ENCODE results near the gene NRIP1. TPM values are rescaled to one million over a fixed set of nuclear protein-coding genes. Genes with fewer than 3 reads are reported as not detected.

The NRIP1 gene
- polyA plus RNA-seq, 1 donor from 2014 or later, result 48.4 TPM

DNA sequence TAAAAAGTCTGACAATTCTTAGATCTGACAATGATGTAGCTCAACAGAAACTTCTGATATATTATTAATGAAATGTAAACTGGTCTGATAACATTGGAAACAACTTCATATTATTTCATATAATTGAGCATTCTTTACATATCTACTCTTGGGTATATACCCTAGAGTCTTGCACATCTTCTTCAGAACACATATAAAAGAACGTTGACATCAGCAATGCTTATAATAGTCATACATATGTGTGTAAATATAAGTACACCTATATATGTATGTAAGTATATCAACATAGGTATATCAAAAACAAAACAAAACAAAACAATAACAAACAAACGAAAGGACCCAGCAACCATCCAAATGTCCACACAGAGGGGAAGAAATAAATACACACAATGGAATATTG, 38.4 kb downstream of the NRIP1 start:
- H3K27ac ChIP-seq (ENCODE audit: low read length), result no peak overlapping the region
- TF ChIP-seq, protein P1, sequence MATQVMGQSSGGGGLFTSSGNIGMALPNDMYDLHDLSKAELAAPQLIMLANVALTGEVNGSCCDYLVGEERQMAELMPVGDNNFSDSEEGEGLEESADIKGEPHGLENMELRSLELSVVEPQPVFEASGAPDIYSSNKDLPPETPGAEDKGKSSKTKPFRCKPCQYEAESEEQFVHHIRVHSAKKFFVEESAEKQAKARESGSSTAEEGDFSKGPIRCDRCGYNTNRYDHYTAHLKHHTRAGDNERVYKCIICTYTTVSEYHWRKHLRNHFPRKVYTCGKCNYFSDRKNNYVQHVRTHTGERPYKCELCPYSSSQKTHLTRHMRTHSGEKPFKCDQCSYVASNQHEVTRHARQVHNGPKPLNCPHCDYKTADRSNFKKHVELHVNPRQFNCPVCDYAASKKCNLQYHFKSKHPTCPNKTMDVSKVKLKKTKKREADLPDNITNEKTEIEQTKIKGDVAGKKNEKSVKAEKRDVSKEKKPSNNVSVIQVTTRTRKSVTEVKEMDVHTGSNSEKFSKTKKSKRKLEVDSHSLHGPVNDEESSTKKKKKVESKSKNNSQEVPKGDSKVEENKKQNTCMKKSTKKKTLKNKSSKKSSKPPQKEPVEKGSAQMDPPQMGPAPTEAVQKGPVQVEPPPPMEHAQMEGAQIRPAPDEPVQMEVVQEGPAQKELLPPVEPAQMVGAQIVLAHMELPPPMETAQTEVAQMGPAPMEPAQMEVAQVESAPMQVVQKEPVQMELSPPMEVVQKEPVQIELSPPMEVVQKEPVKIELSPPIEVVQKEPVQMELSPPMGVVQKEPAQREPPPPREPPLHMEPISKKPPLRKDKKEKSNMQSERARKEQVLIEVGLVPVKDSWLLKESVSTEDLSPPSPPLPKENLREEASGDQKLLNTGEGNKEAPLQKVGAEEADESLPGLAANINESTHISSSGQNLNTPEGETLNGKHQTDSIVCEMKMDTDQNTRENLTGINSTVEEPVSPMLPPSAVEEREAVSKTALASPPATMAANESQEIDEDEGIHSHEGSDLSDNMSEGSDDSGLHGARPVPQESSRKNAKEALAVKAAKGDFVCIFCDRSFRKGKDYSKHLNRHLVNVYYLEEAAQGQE (IDR thresholded peaks at IDR 0.05; ENCODE audit: borderline replicate concordance), result no peak
- TF ChIP-seq EZH2 (IDR thresholded peaks at IDR 0.05; ENCODE audit: borderline replicate concordance, insufficient read depth, low read length, poor library complexity, severe bottlenecking) (no peak), POLR2AphosphoS5 (IDR thresholded peaks at IDR 0.05) (no peak), MXI1 (conservative IDR thresholded peaks at IDR 0.05; ENCODE audit: poor library complexity, severe bottlenecking) (no peak), EP300 (conservative IDR thresholded peaks at IDR 0.05; ENCODE audit: poor library complexity, severe bottlenecking) (no peak)
- TF ChIP-seq, protein P2, sequence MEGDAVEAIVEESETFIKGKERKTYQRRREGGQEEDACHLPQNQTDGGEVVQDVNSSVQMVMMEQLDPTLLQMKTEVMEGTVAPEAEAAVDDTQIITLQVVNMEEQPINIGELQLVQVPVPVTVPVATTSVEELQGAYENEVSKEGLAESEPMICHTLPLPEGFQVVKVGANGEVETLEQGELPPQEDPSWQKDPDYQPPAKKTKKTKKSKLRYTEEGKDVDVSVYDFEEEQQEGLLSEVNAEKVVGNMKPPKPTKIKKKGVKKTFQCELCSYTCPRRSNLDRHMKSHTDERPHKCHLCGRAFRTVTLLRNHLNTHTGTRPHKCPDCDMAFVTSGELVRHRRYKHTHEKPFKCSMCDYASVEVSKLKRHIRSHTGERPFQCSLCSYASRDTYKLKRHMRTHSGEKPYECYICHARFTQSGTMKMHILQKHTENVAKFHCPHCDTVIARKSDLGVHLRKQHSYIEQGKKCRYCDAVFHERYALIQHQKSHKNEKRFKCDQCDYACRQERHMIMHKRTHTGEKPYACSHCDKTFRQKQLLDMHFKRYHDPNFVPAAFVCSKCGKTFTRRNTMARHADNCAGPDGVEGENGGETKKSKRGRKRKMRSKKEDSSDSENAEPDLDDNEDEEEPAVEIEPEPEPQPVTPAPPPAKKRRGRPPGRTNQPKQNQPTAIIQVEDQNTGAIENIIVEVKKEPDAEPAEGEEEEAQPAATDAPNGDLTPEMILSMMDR (IDR thresholded peaks at IDR 0.05; ENCODE audit: poor library complexity, severe bottlenecking), result no peak
- H4K20me1 ChIP-seq (ENCODE audit: insufficient read depth), result no peaks in the 10 kb centered on the region

DNA sequence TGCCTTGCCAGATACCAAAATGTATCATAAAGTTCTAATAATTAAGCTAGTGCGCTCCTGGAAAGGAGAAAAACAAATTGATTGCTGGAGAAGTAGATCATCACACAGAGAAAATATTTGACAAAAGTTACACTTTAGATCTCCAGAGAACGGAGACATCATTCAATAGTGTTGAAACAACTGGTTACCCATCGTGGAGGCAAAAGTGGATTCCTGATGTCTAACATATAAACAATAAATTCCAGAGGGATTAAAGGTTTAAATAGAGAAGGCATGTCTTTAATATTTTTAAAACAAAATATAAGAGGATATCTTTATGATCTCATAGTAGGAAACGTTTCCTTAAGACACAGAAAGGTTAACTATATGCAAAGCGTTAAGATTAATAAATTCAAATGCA, 41.0 kb downstream of the NRIP1 start:
- no peaks in the 10 kb centered on the region for H3K36me3 ChIP-seq (ENCODE audit: insufficient read depth, low read length)
- H3K9ac ChIP-seq (ENCODE audit: low read length), result no peak overlapping the region
- no peak overlapping the region for H2AFZ ChIP-seq (ENCODE audit: low read depth, low read length)
- H3K27me3 ChIP-seq (ENCODE audit: insufficient read depth, low read depth, low read length), result no peaks in the 10 kb centered on the region
- H4K20me1 ChIP-seq (ENCODE audit: insufficient read depth), result no peaks in the 10 kb centered on the region
- no peak overlapping the region for H3K4me2 ChIP-seq (ENCODE audit: low read length)
- no peaks in the 10 kb centered on the region for H3K9me3 ChIP-seq (ENCODE audit: low read length)
- TF ChIP-seq, protein P1 (IDR thresholded peaks at IDR 0.05; ENCODE audit: borderline replicate concordance), result no peak
- no peak for TF ChIP-seq EZH2 (IDR thresholded peaks at IDR 0.05; ENCODE audit: borderline replicate concordance, insufficient read depth, low read length, poor library complexity, severe bottlenecking)
- TF ChIP-seq POLR2AphosphoS5 (IDR thresholded peaks at IDR 0.05), result no peak
- TF ChIP-seq SMC3 (conservative IDR thresholded peaks at IDR 0.05; ENCODE audit: poor library complexity), result no peak
- TF ChIP-seq, protein P2 (IDR thresholded peaks at IDR 0.05; ENCODE audit: poor library complexity, severe bottlenecking), result no peak
- no peak for TF ChIP-seq MXI1 (conservative IDR thresholded peaks at IDR 0.05; ENCODE audit: poor library complexity, severe bottlenecking)
- no peak for TF ChIP-seq TAF1 (IDR thresholded peaks at IDR 0.05; ENCODE audit: low read depth)
- no peak for TF ChIP-seq EP300 (conservative IDR thresholded peaks at IDR 0.05; ENCODE audit: poor library complexity, severe bottlenecking)
- no peak for TF ChIP-seq RAD21 (conservative IDR thresholded peaks at IDR 0.05)
- no peaks in the 10 kb centered on the region for H3F3A ChIP-seq (ENCODE audit: insufficient read depth, low read length, poor library complexity, severe bottlenecking)
- H3K27ac ChIP-seq (ENCODE audit: low read length), result no peak overlapping the region
- H3K79me2 ChIP-seq (replicated peaks; ENCODE audit: insufficient read depth, low read length), result peaks cover 82% of the 10 kb centered on the region
- no peak overlapping the region for H3K4me3 ChIP-seq (ENCODE audit: low read length)
- H3K9me2 ChIP-seq (ENCODE audit: insufficient read depth, low read length), result no peaks in the 10 kb centered on the region

More for the DNA sequence above, 38.4 kb downstream of the NRIP1 start:
- Histone ChIP-seq H3K9ac (ENCODE audit: low read length) (no peak overlapping the region), H2AFZ (ENCODE audit: low read depth, low read length) (no peak overlapping the region), H3F3A (ENCODE audit: insufficient read depth, low read length, poor library complexity, severe bottlenecking) (no peaks in the 10 kb centered on the region), H3K4me3 (ENCODE audit: low read length) (no peak overlapping the region), H3K36me3 (ENCODE audit: insufficient read depth, low read length) (no peaks in the 10 kb centered on the region), H3K9me3 (ENCODE audit: low read length) (no peaks in the 10 kb centered on the region), H3K9me2 (ENCODE audit: insufficient read depth, low read length) (no peaks in the 10 kb centered on the region), H3K27me3 (ENCODE audit: insufficient read depth, low read depth, low read length) (no peaks in the 10 kb centered on the region), H3K79me2 (replicated peaks; ENCODE audit: insufficient read depth, low read length) (peaks cover 77% of the 10 kb centered on the region), H3K4me2 (ENCODE audit: low read length) (no peak overlapping the region)

Data from neural cell (in vitro differentiated cells).